HEK293 (cell line): Measurements from ENCODE around the gene SFTPA1.
"Not testable (repeated sequence)": the region's sequence is repeated elsewhere in the genome, so short reads cannot be mapped to it uniquely, and the experiment has no call there.

Experiments used
- CTCF ChIA-PET: fragments of 350-600 bp; formaldehyde crosslinking; extraction: SDS; loops from one replicate; lab custom pipeline; 2021; ENCODE audit warnings: antibody characterized with exemption; lab: Yijun Ruan, JAX
- POLR2A ChIA-PET: fragments of 300-600 bp; formaldehyde crosslinking; extraction: SDS; loops from one replicate; lab custom pipeline; 2020; ENCODE audit warnings: antibody characterized with exemption, inconsistent platforms; lab: Yijun Ruan, JAX
- H3K27ac ChIP-seq: fragments of 200-500 bp; sonication (Bioruptor generic); 2 replicates; pipeline ENCODE4 v1.5.1; 2014; ENCODE audit warnings: low read depth, low read length, control low read depth, inconsistent platforms; ENCODE audit errors: extremely low read depth
- H3K36me3 ChIP-seq, 2 experiments: fragments of 200-500 bp in 1 of 2; sonication (Bioruptor generic) in 1 of 2; 1 replicate in 1 of 2; 2 replicates in 1 of 2; pipeline ENCODE4 v1.5.1; 2014 to 2017; ENCODE audit warnings: inconsistent platforms in 2 of 2, low read length in 2 of 2; ENCODE audit not compliant: control insufficient read depth in 2 of 2, insufficient read depth in 1 of 2
- H3K4me1 ChIP-seq: fragments of 200-500 bp; sonication (Bioruptor generic); 2 replicates; pipeline ENCODE4 v1.5.1; 2014; ENCODE audit warnings: mild to moderate bottlenecking, low read length, inconsistent platforms; ENCODE audit not compliant: control insufficient read depth, insufficient read depth
- H3K4me3 ChIP-seq: 2 replicates; pipeline ENCODE4 v1.5.1; 2011; ENCODE audit warnings: low read depth, mild to moderate bottlenecking, control low read depth, low read length, moderate library complexity
- H3K9me3 ChIP-seq: fragments of 200-500 bp; sonication (Bioruptor generic); 2 replicates; pipeline ENCODE4 v1.5.1; 2014; ENCODE audit warnings: low read depth, low read length, inconsistent platforms; ENCODE audit not compliant: control insufficient read depth, insufficient read depth
- BCL11B ChIP-seq: fragments of 450-650 bp; formaldehyde crosslinking; IDR thresholded peaks from 2 replicates; pipeline ENCODE4 v1.5.1; 2016; ENCODE audit warnings: low read depth, missing biosample characterization, missing genetic modification characterization
- CTCF ChIP-seq: fragments of 450-650 bp; formaldehyde crosslinking; IDR thresholded peaks from 2 replicates; pipeline ENCODE4 v1.5.1; 2016; ENCODE audit warnings: missing biosample characterization, missing genetic modification characterization
- SCRT2 ChIP-seq: fragments of 450-650 bp; formaldehyde crosslinking; IDR thresholded peaks from 2 replicates; pipeline ENCODE4 v1.5.1; 2016; ENCODE audit warnings: missing biosample characterization, missing genetic modification characterization
- YY1 ChIP-seq: fragments of 450-650 bp; formaldehyde crosslinking; IDR thresholded peaks from 2 replicates; pipeline ENCODE4 v1.5.1; 2018; ENCODE audit warnings: missing biosample characterization, missing genetic modification characterization
- YY2 ChIP-seq: fragments of 450-650 bp; formaldehyde crosslinking; IDR thresholded peaks from 2 replicates; pipeline ENCODE4 v1.5.1; 2016; ENCODE audit warnings: missing biosample characterization, missing genetic modification characterization
- ZBTB8A ChIP-seq: fragments of 450-650 bp; formaldehyde crosslinking; IDR thresholded peaks from 2 replicates; pipeline ENCODE4 v1.5.1; 2016; ENCODE audit warnings: missing biosample characterization, missing genetic modification characterization
- ZFP41 ChIP-seq: fragments of 450-650 bp; formaldehyde crosslinking; IDR thresholded peaks from 2 replicates; pipeline ENCODE4 v1.5.1; 2016; ENCODE audit warnings: missing biosample characterization, missing genetic modification characterization, borderline replicate concordance
- ZNF157 ChIP-seq: fragments of 450-650 bp; formaldehyde crosslinking; IDR thresholded peaks from 2 replicates; pipeline ENCODE4 v1.5.1; 2016; ENCODE audit warnings: missing biosample characterization, missing genetic modification characterization
- ZNF362 ChIP-seq: fragments of 450-650 bp; formaldehyde crosslinking; IDR thresholded peaks from 2 replicates; pipeline ENCODE4 v1.5.1; 2016; ENCODE audit warnings: missing biosample characterization, missing genetic modification characterization
- ZNF555 ChIP-seq: fragments of 450-650 bp; formaldehyde crosslinking; conservative IDR thresholded peaks from 2 replicates; pipeline ENCODE4 v1.5.1; 2017; ENCODE audit warnings: missing biosample characterization, mild to moderate bottlenecking, missing genetic modification characterization, inconsistent platforms
- ZNF585B ChIP-seq: fragments of 450-650 bp; formaldehyde crosslinking; IDR thresholded peaks from 2 replicates; pipeline ENCODE4 v1.5.1; 2016; ENCODE audit warnings: missing biosample characterization, missing genetic modification characterization
- ZNF658 ChIP-seq: fragments of 450-650 bp; formaldehyde crosslinking; IDR thresholded peaks from 2 replicates; pipeline ENCODE4; 2016; ENCODE audit warnings: missing biosample characterization, missing genetic modification characterization
- ZNF791 ChIP-seq: fragments of 450-650 bp; formaldehyde crosslinking; IDR thresholded peaks from 2 replicates; pipeline ENCODE4 v1.5.1; 2016; ENCODE audit warnings: missing biosample characterization, missing genetic modification characterization
- ZSCAN30 ChIP-seq: fragments of 450-650 bp; IDR thresholded peaks from 2 replicates; pipeline ENCODE4 v1.5.1; 2018; ENCODE audit warnings: missing biosample characterization, mild to moderate bottlenecking, missing genetic modification characterization, moderate library complexity
- TF ChIP-seq, protein P1 (sequence below): fragments of 450-650 bp; formaldehyde crosslinking; IDR thresholded peaks from 2 replicates; pipeline ENCODE4 v1.5.1; 2017; ENCODE audit warnings: missing biosample characterization, missing genetic modification characterization
- TF ChIP-seq, protein P2 (sequence below): fragments of 450-650 bp; formaldehyde crosslinking; IDR thresholded peaks from 2 replicates; pipeline ENCODE4 v1.5.1; 2016; ENCODE audit warnings: missing biosample characterization, missing genetic modification characterization

The SFTPA1 gene

DNA sequence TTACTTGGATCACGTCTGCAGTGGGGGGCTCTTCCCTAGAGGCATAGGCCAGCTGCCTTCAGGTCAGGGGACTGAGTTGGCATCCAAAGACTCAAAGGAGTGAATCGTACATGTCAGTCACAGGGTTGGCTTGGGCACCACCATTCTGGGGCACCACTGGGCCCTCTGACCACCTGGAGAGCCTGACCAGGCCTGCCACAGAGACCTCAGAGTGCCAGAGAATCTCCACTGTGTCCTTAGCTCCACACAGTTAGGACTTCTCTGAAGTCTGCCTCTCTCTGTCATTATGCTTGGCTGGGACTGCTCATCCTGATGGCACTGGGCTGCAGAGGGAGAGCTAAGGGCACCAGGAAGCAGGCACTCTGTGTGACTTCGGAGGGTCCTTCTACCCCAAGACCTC is 16.2 kb upstream of the SFTPA1 start:
- POLR2A ChIA-PET, H3K4me1 ChIP-seq, H3K36me3 ChIP-seq, H3K27ac ChIP-seq, H3K4me3 ChIP-seq, H3K9me3 ChIP-seq: not testable (repeated sequence)
- CTCF ChIA-PET = interaction anchor here (0.6 kb wide), 1 partner anchor 14 kb away, joined by 3 read pairs; no protein-coding TSS in a partner anchor

DNA sequence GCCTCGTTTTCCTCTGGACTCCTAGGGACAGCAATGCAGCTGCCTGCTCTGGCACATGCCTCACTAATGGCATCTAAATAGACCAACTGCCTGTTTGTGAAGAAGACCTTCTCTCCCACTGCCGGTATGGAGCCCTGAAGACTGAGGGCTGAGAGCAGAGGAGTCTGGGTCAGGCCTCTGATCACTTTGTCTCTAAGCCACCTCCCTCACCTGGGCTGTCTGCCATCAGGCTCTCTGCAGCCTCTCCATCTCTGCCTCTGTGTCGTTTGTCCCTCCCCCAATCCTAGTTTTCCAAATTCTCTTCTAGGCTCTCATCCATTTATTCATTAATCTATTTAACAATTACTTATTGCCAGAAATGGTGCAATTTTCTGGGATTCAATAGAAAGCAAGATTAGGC is 15.2 kb upstream of the SFTPA1 start:
- H3K4me1 ChIP-seq = no peaks in the 10 kb centered on the region
- no peaks in the 10 kb centered on the region for H3K36me3 ChIP-seq
- no peak overlapping the region for H3K4me3 ChIP-seq
- H3K27ac ChIP-seq = no peak overlapping the region
- CTCF ChIA-PET = no interaction called here
- TF ChIP-seq CTCF (tag by site-specific recombination) (no peak), ZFP41 (tag by site-specific recombination) (no peak), ZNF157 (tag by site-specific recombination) (no peak), BCL11B (tag by site-specific recombination) (no peak), YY2 (no peak), ZNF362 (tag by site-specific recombination) (no peak), SCRT2 (tag by site-specific recombination) (no peak), ZNF791 (no peak), ZSCAN30 (tag by site-specific recombination) (no peak), ZNF585B (no peak), ZBTB8A (tag by site-specific recombination) (no peak), ZNF658 (no peak), YY1 (tag by site-specific recombination) (no peak), ZNF555 (tag by site-specific recombination) (no peak)
- TF ChIP-seq, protein P1, sequence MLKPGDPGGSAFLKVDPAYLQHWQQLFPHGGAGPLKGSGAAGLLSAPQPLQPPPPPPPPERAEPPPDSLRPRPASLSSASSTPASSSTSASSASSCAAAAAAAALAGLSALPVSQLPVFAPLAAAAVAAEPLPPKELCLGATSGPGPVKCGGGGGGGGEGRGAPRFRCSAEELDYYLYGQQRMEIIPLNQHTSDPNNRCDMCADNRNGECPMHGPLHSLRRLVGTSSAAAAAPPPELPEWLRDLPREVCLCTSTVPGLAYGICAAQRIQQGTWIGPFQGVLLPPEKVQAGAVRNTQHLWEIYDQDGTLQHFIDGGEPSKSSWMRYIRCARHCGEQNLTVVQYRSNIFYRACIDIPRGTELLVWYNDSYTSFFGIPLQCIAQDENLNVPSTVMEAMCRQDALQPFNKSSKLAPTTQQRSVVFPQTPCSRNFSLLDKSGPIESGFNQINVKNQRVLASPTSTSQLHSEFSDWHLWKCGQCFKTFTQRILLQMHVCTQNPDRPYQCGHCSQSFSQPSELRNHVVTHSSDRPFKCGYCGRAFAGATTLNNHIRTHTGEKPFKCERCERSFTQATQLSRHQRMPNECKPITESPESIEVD = no peak
- TF ChIP-seq, protein P2, sequence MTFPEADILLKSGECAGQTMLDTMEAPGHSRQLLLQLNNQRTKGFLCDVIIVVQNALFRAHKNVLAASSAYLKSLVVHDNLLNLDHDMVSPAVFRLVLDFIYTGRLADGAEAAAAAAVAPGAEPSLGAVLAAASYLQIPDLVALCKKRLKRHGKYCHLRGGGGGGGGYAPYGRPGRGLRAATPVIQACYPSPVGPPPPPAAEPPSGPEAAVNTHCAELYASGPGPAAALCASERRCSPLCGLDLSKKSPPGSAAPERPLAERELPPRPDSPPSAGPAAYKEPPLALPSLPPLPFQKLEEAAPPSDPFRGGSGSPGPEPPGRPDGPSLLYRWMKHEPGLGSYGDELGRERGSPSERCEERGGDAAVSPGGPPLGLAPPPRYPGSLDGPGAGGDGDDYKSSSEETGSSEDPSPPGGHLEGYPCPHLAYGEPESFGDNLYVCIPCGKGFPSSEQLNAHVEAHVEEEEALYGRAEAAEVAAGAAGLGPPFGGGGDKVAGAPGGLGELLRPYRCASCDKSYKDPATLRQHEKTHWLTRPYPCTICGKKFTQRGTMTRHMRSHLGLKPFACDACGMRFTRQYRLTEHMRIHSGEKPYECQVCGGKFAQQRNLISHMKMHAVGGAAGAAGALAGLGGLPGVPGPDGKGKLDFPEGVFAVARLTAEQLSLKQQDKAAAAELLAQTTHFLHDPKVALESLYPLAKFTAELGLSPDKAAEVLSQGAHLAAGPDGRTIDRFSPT = no peak
- POLR2A ChIA-PET = no interaction called here
- H3K9me3 ChIP-seq = no peaks in the 10 kb centered on the region

DNA sequence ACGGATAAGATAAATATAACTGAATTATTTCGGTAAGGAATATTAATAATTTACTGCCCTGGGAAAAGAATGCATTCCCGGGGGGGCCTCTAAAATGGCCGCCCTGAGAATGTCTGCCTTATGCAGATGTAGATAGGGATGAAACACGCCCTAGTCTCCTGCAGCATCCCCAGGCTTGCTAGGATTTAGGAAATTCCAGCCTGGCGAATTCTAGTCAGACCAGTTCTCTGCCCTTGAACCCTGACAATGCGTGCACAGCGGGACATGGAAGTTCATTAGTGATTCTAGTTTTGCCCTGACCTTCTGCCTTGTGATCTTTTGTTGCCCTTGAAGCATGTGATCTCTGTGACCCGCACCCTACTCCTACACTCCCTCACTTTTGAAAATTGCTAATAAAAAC is 11.1 kb upstream of the SFTPA1 start:
- H3K27ac ChIP-seq, H3K4me1 ChIP-seq, H3K4me3 ChIP-seq, H3K36me3 ChIP-seq, POLR2A ChIA-PET, H3K9me3 ChIP-seq: not testable (repeated sequence)
- CTCF ChIA-PET = interaction anchor here (0.6 kb wide), 1 partner anchor 343 kb away, joined by 5 read pairs; no protein-coding TSS in a partner anchor
